CD8-positive, alpha-beta memory T cell (primary cell): ENCODE data around the gene OSMR. TPM values are rescaled to one million over a fixed set of nuclear protein-coding genes. Genes with fewer than 3 reads are reported as not detected.
A peak's percentile ranks its signal among the peaks of the same experiment; 100 is the strongest.
"Not testable (repeated sequence)": the region's sequence is repeated elsewhere in the genome, so short reads cannot be mapped to it uniquely, and the experiment has no call there.

ENCODE experiments used
- CTCF ChIA-PET: fragments of 350-600 bp; sonication (Branson Sonifier 250); formaldehyde crosslinking; loops from one replicate; lab custom pipeline; 2021; ENCODE audit warnings: antibody characterized with exemption; lab: Charles Lee
- POLR2A ChIA-PET: fragments of 350-600 bp; sonication (Branson Sonifier 250); formaldehyde crosslinking; loops from one replicate; lab custom pipeline; 2021; ENCODE audit warnings: antibody characterized with exemption; lab: Charles Lee
- DNase-seq, 5 donors: peaks; one replicate each; pipeline versions ENCODE4 v3.0.0 to v3.0.0-alpha.2; 2020 to 2022; ENCODE audit warnings: mixed read lengths in 1 of 5
- H3K27ac ChIP-seq: one replicate; pipeline ENCODE4 v1.7.0; 2013; ENCODE audit warnings: low read depth, mild to moderate bottlenecking, low read length, moderate library complexity
- H3K27me3 ChIP-seq: 2 replicates; pipeline ENCODE4 v1.7.0; 2013; ENCODE audit warnings: low read length, mild to moderate bottlenecking; ENCODE audit not compliant: insufficient read depth, poor library complexity, severe bottlenecking
- H3K36me3 ChIP-seq: 2 replicates; pipeline ENCODE4 v1.7.0; 2013; ENCODE audit warnings: mild to moderate bottlenecking, low read length, moderate library complexity; ENCODE audit not compliant: insufficient read depth
- H3K4me1 ChIP-seq: 2 replicates; pipeline ENCODE4 v1.7.0; 2013; ENCODE audit warnings: mild to moderate bottlenecking, low read length, moderate library complexity; ENCODE audit not compliant: insufficient read depth
- H3K4me3 ChIP-seq: 2 replicates; pipeline ENCODE4 v1.7.0; 2013; ENCODE audit warnings: mild to moderate bottlenecking, low read length
- H3K9me3 ChIP-seq: 2 replicates; pipeline ENCODE4 v1.7.0; 2013; ENCODE audit warnings: mild to moderate bottlenecking, low read length
- H3K27ac Mint-ChIP-seq, 8 donors: one replicate each; pipeline ENCODE4 v1.8.0; 2020 to 2021; ENCODE audit warnings: mixed read lengths in 8 of 8, mild to moderate bottlenecking in 6 of 8, inconsistent platforms in 3 of 8, moderate library complexity in 3 of 8
- H3K27me3 Mint-ChIP-seq, 2 donors: one replicate each; pipeline ENCODE4 v1.8.0; 2020 to 2021; ENCODE audit warnings: mixed read lengths in 2 of 2, mild to moderate bottlenecking in 1 of 2, moderate library complexity in 1 of 2
- H3K36me3 Mint-ChIP-seq, 3 donors: one replicate each; pipeline ENCODE4 v1.8.0; 2020 to 2021; ENCODE audit warnings: mixed read lengths in 3 of 3, inconsistent platforms in 1 of 3, mild to moderate bottlenecking in 1 of 3
- H3K4me1 Mint-ChIP-seq, 3 donors: one replicate each; pipeline ENCODE4 v1.8.0; 2020 to 2021; ENCODE audit warnings: mixed read lengths in 3 of 3, inconsistent platforms in 1 of 3, mild to moderate bottlenecking in 1 of 3
- H3K4me3 Mint-ChIP-seq, 7 donors: one replicate each; pipeline ENCODE4 v1.8.0; 2020 to 2021; ENCODE audit warnings: mixed read lengths in 7 of 7, mild to moderate bottlenecking in 6 of 7, moderate library complexity in 4 of 7, inconsistent platforms in 2 of 7
- H3K9me3 Mint-ChIP-seq, 5 donors: one replicate each; pipeline ENCODE4 v1.8.0; 2020 to 2022; ENCODE audit warnings: mixed read lengths in 5 of 5, mild to moderate bottlenecking in 3 of 5, moderate library complexity in 2 of 5, inconsistent platforms in 1 of 5
- polyA plus RNA-seq: library from polyadenylated mRNA; unstranded; fragments of 300-500 nt; fragmentation: Illumina TruSeq; gene quantifications from one replicate; pipeline ENCODE4 v1.2.3, GENCODE V29; 2021
- total RNA-seq, 2 experiments: library from RNA; stranded (reverse); gene quantifications; one replicate each; pipeline ENCODE4 v1.2.3, GENCODE V29; 2021

The OSMR gene
- total and polyA plus RNA-seq, 3 experiments from 2014 or later, result not detected

DNA sequence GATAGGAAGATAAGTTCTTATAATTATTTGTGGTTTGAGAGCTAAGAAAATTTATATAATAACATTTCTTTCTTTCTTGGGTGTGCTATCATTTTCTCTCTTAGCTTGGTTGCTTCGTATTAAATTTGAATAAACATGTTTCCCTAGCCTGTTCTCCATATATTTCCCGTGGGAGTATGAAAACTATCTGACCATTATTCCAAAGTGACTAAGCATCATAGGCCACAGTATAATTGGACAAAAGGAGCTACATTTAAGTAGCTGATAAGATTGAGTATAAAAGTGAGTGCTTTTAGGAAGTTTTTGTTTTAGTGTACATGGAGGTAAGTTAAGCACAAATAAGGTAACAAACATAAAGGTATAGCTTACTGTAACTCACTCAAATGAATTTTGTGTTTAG is 8.4 kb upstream of the OSMR start:
- H3K27ac ChIP-seq, result no peak overlapping the region

DNA sequence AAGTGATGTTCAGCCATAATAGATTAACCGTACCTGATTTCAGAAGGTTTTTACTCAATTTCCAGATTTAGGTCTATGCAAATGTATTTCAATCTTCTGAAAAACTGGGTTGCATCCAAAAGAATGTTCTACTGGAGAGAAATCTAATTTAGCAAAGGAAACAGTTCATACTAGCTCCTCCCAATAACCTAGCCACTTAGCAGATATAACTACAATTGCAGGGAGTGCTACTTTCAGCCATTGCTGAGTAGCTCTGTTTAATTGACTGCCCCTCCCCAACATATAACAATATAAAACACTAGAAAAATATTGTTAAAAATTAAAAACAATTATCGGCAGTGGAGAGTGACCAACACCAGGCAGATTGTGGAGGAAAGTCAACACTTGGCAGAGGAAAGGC is 7.9 kb upstream of the OSMR start:
- Mint-ChIP-seq H3K27ac (no peak overlapping the region), H3K4me1 (no peaks in the 10 kb centered on the region), H3K4me3 (no peak overlapping the region), H3K27me3 (peaks cover 9 to 39% of the 10 kb centered on the region in 2 donors), H3K36me3 (no peaks in the 10 kb centered on the region), H3K9me3 (peaks cover 0 to 2% (median 0%) of the 10 kb centered on the region in 5 donors)
- Histone ChIP-seq H3K9me3 (no peaks in the 10 kb centered on the region), H3K27ac (no peak overlapping the region), H3K4me1 (no peaks in the 10 kb centered on the region), H3K27me3 (no peaks in the 10 kb centered on the region), H3K4me3 (no peak overlapping the region), H3K36me3 (no peaks in the 10 kb centered on the region)
- CTCF ChIA-PET, result no interaction called here
- POLR2A ChIA-PET, result no interaction called here
- no peak for DNase-seq

More for the DNA sequence above, 8.4 kb upstream of the OSMR start:
- ChIA-PET CTCF (no interaction called here), POLR2A (no interaction called here)
- Mint-ChIP-seq H3K36me3 (no peaks in the 10 kb centered on the region), H3K4me1 (no peaks in the 10 kb centered on the region), H3K27ac (no peak overlapping the region), H3K4me3 (no peak overlapping the region), H3K9me3 (no peaks in the 10 kb centered on the region), H3K27me3 (peaks cover 9 to 34% of the 10 kb centered on the region in 2 donors)
- Histone ChIP-seq H3K36me3 (no peaks in the 10 kb centered on the region), H3K27me3 (no peaks in the 10 kb centered on the region), H3K9me3 (no peaks in the 10 kb centered on the region), H3K4me3 (no peak overlapping the region), H3K4me1 (no peaks in the 10 kb centered on the region)
- DNase-seq, result no peak

DNA sequence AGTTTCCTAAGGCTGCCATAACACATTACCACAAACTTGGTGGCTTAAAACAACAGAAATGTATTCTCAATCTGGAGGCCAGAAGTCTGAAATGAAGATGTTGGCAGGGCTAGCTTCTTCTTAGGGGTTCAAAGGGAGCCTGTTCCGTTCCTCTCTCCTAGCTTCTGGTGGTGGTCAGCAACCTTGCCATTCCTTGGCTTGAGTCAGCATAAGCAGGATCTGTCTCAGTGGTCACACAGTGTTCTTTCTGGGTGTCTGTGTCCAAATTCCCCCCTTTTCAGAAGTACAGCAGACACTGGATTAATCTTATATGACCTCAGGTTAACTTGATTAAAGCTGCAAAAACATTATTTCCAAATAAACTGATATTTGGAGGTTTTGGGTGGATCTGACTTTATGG is 2.1 kb upstream of the OSMR start:
- Mint-ChIP-seq H3K27me3 (peaks cover 21 to 70% of the 10 kb centered on the region in 2 donors), H3K27ac (no peak overlapping the region), H3K4me1 (peaks cover 3 to 13% (median 8%) of the 10 kb centered on the region in 3 donors), H3K9me3 (peaks cover 0 to 2% (median 0%) of the 10 kb centered on the region in 5 donors), H3K36me3 (no peaks in the 10 kb centered on the region), H3K4me3 (no peak overlapping the region)
- ChIA-PET CTCF (no interaction called here), POLR2A (no interaction called here)
- Histone ChIP-seq H3K27me3 (peaks cover 11% of the 10 kb centered on the region), H3K4me1 (no peaks in the 10 kb centered on the region), H3K27ac (no peak overlapping the region), H3K4me3 (no peak overlapping the region), H3K36me3 (no peaks in the 10 kb centered on the region), H3K9me3 (no peaks in the 10 kb centered on the region)
- no peak for DNase-seq

DNA sequence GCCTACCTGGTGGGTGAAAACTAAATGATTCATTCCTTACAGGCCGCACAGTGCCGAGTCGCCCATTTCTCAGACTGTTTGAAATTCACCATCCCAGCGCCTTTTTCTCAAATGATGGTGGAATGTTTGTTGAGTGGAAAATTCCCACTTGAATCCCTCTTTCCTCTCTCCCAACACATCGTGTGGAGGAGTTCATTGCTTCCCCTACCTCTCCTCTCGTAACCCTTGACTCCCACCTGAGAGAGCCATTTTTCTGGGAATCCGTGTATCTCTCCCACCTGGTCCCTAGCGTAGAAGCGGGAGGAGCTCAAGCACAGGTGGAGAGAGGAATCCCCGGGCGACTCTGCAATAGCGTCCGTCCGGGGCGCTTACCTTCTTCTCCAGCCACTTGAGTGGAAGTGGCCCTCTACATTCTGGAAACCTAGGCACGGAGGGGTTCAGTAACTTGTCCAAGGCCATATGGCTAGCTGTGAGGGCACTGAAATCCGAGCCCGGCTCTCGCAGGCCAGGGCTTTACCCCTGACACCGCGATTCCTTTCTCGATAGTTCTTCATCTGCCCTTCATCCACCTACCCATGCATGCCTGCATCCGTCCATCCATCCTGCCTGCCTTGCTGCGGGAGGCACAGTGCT is 683 bp downstream of the OSMR start:
- H3K27ac Mint-ChIP-seq, result no peak overlapping the region
- CTCF ChIA-PET, result no interaction called here

DNA sequence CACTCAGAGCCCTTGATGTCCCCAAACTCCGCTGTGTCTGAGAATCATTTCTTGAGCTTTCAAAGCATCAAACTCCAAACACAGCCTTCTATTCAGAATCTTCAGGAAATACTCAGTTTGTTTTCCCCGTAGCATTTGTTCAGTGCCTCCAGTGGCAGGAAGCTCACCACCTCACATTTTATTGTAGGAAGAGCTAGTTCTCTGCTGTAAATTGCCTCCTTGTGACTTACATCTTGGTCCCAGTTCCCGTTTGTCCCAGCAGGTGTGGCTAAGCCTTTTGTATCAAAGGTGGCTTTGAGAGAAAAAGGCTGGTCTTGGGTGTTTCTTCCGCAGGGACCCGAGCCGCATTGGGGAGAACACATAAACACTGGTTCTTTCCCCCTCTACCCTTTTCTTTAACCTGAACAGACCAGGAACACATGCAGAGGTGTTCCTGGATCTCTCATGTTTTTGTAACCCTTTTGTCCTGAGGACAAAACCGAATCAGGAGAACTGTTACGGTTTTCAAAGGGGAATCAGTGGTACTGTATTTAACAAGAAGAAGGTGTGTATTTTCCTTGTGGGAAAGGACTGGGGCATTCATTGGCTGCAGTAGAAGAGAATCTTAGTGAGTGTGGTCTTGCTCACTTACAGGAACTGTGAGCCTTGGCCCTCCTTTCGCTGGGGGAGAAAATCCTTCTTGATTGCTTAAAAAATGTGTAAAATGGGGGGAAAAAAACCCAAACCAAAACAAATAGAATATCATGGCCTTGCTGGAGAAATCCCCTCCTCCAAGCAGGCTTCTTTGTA is 1.9 kb downstream of the OSMR start:
- Histone ChIP-seq H3K36me3 (no peaks in the 10 kb centered on the region), H3K27me3 (peaks cover 11% of the 10 kb centered on the region), H3K4me1 (no peaks in the 10 kb centered on the region), H3K9me3 (no peaks in the 10 kb centered on the region), H3K27ac (no peak overlapping the region), H3K4me3 (no peak overlapping the region)
- Mint-ChIP-seq H3K4me3 (peak overlapping the region in 1 of 7 donors; percentile 18), H3K27ac (no peak overlapping the region), H3K4me1 (peaks cover 3 to 13% (median 8%) of the 10 kb centered on the region in 3 donors), H3K36me3 (no peaks in the 10 kb centered on the region), H3K27me3 (peaks cover 31 to 69% of the 10 kb centered on the region in 2 donors), H3K9me3 (peaks cover 5 to 9% (median 7%) of the 10 kb centered on the region in 5 donors)
- POLR2A ChIA-PET, result no interaction called here
- DNase-seq, result no peak
- CTCF ChIA-PET, result no interaction called here

More for the DNA sequence above, 683 bp downstream of the OSMR start:
- Mint-ChIP-seq H3K36me3 (no peaks in the 10 kb centered on the region), H3K27me3 (peaks cover 31 to 70% of the 10 kb centered on the region in 2 donors), H3K4me1 (peaks cover 3 to 13% (median 8%) of the 10 kb centered on the region in 3 donors), H3K9me3 (peaks cover 0 to 7% (median 3%) of the 10 kb centered on the region in 5 donors), H3K4me3 (peak overlapping the region in 5 of 7 donors; percentile 45 to 70 (median 56))
- no peak for DNase-seq
- no peaks in the 10 kb centered on the region for H3K4me1 ChIP-seq
- no peaks in the 10 kb centered on the region for H3K9me3 ChIP-seq
- no peak overlapping the region for H3K4me3 ChIP-seq
- H3K27me3 ChIP-seq, result peaks cover 11% of the 10 kb centered on the region
- POLR2A ChIA-PET, result no interaction called here
- no peaks in the 10 kb centered on the region for H3K36me3 ChIP-seq
- no peak overlapping the region for H3K27ac ChIP-seq

DNA sequence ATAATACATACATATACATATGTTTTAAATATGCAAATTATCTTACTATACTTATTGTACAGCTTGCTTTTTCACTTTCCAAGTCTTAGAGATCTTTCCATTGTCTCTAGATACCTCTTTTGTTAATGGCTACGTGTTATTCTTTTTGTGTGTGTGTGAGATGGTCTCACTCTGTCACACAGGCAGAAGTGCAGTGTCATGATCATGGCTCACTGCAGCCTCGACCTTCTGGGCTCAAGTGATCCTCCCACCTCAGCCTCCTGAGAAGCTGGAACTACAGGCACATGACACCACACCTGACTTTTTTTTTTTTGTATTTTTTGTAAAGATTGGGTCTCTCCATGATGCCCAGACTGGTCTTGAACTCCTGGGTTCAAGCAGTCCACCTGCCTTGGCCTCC is 2.8 kb downstream of the OSMR start:
- H3K27ac Mint-ChIP-seq, result no peak overlapping the region
- no peak overlapping the region for H3K4me3 Mint-ChIP-seq
- no peaks in the 10 kb centered on the region for H3K36me3 Mint-ChIP-seq
- H3K9me3 Mint-ChIP-seq, result peaks cover 6 to 9% (median 7%) of the 10 kb centered on the region in 5 donors
- Histone ChIP-seq H3K4me3 (no peak overlapping the region), H3K9me3 (no peaks in the 10 kb centered on the region), H3K27ac (no peak overlapping the region), H3K4me1 (no peaks in the 10 kb centered on the region), H3K27me3 (peaks cover 11% of the 10 kb centered on the region), H3K36me3 (no peaks in the 10 kb centered on the region)
- POLR2A ChIA-PET, result no interaction called here
- peaks cover 3 to 13% (median 8%) of the 10 kb centered on the region in 3 donors for H3K4me1 Mint-ChIP-seq
- peaks cover 34 to 62% of the 10 kb centered on the region in 2 donors for H3K27me3 Mint-ChIP-seq
- CTCF ChIA-PET, result no interaction called here
- no peak for DNase-seq

DNA sequence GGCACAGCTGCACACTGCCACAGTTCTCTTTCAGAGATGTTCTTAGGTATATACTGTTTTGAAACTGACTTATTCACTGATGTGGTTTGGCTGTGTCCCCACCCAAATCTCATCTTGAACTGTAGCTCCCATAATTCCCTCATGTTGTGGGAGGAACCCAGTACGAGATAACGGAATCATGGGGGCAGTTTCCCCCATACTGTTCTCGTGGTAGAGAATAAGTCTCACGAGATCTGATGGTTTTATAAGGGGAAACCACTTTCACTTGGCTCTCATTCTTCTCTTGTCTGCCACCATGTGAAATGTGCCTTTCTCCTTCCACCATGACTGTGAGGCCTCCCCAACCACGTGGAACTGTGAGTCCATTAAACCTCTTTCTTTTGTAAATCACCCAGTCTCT is 5.8 kb downstream of the OSMR start:
- H3K9me3 Mint-ChIP-seq, DNase-seq, H3K4me3 Mint-ChIP-seq, H3K4me1 Mint-ChIP-seq, POLR2A ChIA-PET, H3K27ac Mint-ChIP-seq, H3K27ac ChIP-seq, H3K4me3 ChIP-seq, H3K9me3 ChIP-seq, H3K36me3 ChIP-seq, CTCF ChIA-PET, H3K27me3 ChIP-seq, H3K36me3 Mint-ChIP-seq, H3K4me1 ChIP-seq: not testable (repeated sequence)
- H3K27me3 Mint-ChIP-seq, result peaks cover 26 to 50% of the 10 kb centered on the region in 2 donors

DNA sequence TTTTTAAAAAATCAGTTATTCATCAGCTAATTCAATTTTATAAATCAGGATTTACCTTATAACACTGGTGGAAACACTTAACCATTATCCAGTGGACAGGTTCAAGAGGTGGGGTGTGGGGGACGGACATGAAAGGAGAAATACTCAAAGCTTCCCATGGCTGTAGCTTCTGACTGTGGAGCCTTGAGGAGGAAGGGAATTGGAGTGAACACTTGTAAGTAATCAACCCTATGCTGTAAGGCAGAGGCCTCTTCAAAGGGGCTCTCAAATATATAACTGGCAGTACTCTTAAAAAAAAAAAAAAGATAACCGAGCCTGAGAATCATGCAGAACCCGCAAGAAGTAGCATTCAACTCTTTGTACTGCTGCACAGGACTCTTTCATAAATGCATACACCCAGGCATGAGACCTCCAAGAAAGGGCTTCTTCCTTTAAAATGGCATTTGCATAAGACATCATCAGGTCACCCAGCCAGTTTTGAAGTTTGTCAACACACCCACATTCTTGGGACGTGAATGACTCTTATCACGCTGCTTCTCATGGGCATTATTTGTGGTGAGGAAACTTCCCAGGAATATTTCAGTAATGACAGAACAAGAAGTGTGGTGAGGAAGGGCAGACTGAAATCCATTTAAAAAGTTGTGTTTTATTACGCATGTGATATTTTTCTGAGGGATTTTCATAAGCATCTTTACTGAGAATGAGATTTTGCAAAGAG is 8.1 kb downstream of the OSMR start:
- H3K4me3 Mint-ChIP-seq, result no peak overlapping the region
- Histone ChIP-seq H3K36me3 (no peaks in the 10 kb centered on the region), H3K4me3 (no peak overlapping the region), H3K27ac (no peak overlapping the region), H3K9me3 (no peaks in the 10 kb centered on the region), H3K4me1 (no peaks in the 10 kb centered on the region), H3K27me3 (no peaks in the 10 kb centered on the region)
- H3K9me3 Mint-ChIP-seq, result peaks cover 6 to 9% (median 7%) of the 10 kb centered on the region in 5 donors
- ChIA-PET POLR2A (no interaction called here), CTCF (no interaction called here)
- H3K4me1 Mint-ChIP-seq, result no peaks in the 10 kb centered on the region
- H3K27me3 Mint-ChIP-seq, result peaks cover 27 to 38% of the 10 kb centered on the region in 2 donors
- DNase-seq, result no peak
- no peaks in the 10 kb centered on the region for H3K36me3 Mint-ChIP-seq
- H3K27ac Mint-ChIP-seq, result no peak overlapping the region
